Cardiac septum (tissue), 1 donor: ENCODE results near the gene NME8. TPM values are rescaled to one million over a fixed set of nuclear protein-coding genes. Genes with fewer than 3 reads are reported as not detected.

Experiments
- DNase-seq: peaks from one replicate; pipeline ENCODE4 v3.0.0-alpha.2; 2020; ENCODE audit warnings: low spot score
- intact Hi-C: fragments of 100-400 bp; cut with DNase I; formaldehyde crosslinking; loops from one replicate; pipeline ENCODE4 v1.14.0; 2022
- total RNA-seq: library from RNA; stranded (reverse); fragmentation: NEBNext Ultra II Directional; extraction: Animal tissue kit (Norgen Biotek cat#: 25700); gene quantifications from one replicate; pipeline ENCODE4 v1.2.1, GENCODE V29; 2021
- donor health status: DM: no; HTN: no; CAD: no.

The NME8 gene
- total RNA-seq, 1 donor from 2014 or later, result not detected

GRCh38 chr7:37893359-37893758, 45.0 kb downstream of the NME8 start:
- DNase-seq, result no peak
- intact Hi-C loops, result no loop called here

GRCh38 chr7:37894671-37895070, 46.3 kb downstream of the NME8 start:
- DNase-seq, result no peak
- intact Hi-C loops, result no loop called here

- DNase-seq, result no peak
- intact Hi-C loops, result loop anchor here (2.0 to 5.0 kb wide), 2 partner anchors 208 to 319 kb away; no protein-coding TSS in a partner anchor
Measured at GRCh38 chr7:37899712-37900247, 51.4 kb downstream of the NME8 start.

GRCh38 chr7:37901236-37901827, 52.9 kb downstream of the NME8 start:
- intact Hi-C loops, result loop anchor here (2.0 to 5.0 kb wide), 2 partner anchors 206 to 317 kb away; no protein-coding TSS in a partner anchor
- no peak for DNase-seq

- DNase-seq, result no peak
- intact Hi-C loops, result loop anchor here (2.0 to 5.0 kb wide), 2 partner anchors 205 to 317 kb away; no protein-coding TSS in a partner anchor
Measured at GRCh38 chr7:37901890-37902524, 53.6 kb downstream of the NME8 start.

- intact Hi-C loops, result no loop called here
- no peak for DNase-seq
Measured at GRCh38 chr7:37908221-37908788, 59.9 kb downstream of the NME8 start.

DNA sequence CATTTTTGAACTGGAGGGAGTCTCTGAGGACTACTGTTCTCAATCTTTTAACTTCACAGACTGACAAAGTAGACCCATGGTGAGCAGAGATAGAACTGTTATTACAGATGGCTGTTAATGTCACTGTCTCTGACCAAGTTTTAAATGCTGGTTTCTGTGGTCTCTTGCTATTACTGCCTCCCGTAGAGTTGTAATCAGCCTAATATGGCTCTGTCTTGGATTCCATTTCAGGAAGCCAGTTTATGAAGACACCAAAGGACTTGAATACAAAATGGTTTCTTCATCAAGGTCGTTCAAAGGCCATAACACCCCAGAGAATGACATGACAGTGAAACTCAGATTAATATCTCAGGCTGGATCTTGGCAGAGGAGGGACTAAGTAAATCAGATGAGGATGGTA, 64.4 kb downstream of the NME8 start:
- DNase-seq, result no peak
- intact Hi-C loops, result no loop called here

DNA sequence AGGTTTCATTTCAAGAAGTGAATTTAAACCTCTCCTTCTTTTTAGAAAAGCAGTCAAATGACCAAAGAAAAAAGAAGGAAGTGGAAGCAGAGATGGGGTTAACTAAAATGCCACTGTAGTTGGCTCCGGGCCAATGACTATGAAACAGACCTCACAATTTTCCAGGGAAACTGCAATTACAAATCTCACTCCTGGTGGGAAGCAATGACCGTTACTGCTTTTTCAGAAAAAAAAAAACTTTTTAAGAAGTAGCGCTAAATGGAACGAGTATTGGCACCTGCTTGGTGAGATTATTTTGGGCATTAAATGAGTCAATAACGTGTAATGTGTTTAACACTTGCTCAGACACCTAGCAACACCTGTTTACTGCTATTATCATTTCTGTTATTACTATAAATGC, 67.0 kb downstream of the NME8 start:
- no peak for DNase-seq
- intact Hi-C loops, result loop anchor here (5.0 kb wide), 1 partner anchor 192 kb away; no protein-coding TSS in a partner anchor

- intact Hi-C loops, result loop anchor here (5.0 kb wide), 1 partner anchor 191 kb away; no protein-coding TSS in a partner anchor
Measured at GRCh38 chr7:37916017-37916672, 67.7 kb downstream of the NME8 start.

DNA sequence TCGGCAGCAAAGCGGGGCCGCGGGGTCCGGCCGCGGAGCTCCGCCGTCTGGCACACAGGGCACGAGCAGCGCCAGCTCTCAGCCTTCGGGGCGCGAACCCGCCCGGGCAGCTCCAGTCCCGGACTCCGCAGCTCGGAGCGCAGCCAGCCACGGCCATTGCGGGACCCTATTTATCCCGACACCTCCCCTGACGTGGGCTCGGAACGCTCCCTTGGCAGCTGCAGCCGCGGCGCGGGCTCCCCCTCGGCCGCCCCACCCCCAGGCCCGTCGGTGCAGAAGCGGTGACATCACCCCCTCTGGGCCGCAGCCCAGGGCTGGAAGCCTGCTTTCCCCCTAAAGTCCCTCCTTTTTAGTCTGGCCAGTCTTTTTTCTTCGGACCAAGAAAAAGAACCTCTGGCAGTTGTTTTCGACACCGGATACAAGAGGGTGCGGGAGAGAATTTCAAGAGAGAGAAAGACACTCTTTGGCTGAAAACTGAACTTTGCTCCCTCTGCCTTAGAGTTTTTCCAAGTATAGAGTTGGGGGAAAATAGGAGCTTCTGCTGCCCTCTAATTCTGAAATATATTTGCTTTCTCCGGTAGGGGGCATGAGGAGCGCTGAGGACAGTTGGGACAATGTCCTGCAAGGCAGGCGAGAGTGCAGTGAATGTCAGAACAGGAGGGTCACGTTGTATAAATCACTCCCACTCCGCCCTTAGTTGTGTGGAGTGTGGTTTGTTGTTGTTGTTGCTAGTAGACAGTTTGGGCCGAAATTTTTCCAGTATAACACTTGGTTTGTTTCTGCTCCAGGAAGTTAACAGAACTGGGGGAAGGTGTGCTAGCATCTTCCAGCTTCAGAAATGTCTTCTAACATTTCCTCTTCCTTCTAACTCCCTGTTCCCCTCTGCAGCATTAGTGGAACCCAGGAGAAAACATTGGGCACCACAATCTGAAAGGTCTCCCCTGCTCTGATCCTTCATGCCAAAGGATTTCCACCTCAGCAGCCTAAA, 68.6 kb downstream of the NME8 start, which contains the start of gene SFRP4:
Gene SFRP4 (minus strand): TSS at position 145 of the 988 bp plus-strand sequence. CDS start 280 bp downstream, outside the sequence.
- intact Hi-C loops, result loop anchor here (5.0 kb wide), 1 partner anchor 190 kb away; no protein-coding TSS in a partner anchor
- peak; percentile 80 for DNase-seq

More at GRCh38 chr7:37916017-37916672, 67.7 kb downstream of the NME8 start:
- no peak for DNase-seq

GRCh38 chr7:37918526-37918925, 70.1 kb downstream of the NME8 start:
- intact Hi-C loops, result loop anchor here (5.0 kb wide), 1 partner anchor 189 kb away; no protein-coding TSS in a partner anchor
- no peak for DNase-seq

GRCh38 chr7:37920305-37920848, 72.0 kb downstream of the NME8 start, which contains the start of gene EPDR1:
Gene EPDR1, plus strand, starts transcription at chr7:37920640. Its CDS starts 300 bp downstream, at chr7:37920940.
- intact Hi-C loops, result loop anchor here (5.0 kb wide), 1 partner anchor 257 kb away; the partner anchor contains the start of gene STARD3NL
- peak; percentile 81 for DNase-seq

DNA sequence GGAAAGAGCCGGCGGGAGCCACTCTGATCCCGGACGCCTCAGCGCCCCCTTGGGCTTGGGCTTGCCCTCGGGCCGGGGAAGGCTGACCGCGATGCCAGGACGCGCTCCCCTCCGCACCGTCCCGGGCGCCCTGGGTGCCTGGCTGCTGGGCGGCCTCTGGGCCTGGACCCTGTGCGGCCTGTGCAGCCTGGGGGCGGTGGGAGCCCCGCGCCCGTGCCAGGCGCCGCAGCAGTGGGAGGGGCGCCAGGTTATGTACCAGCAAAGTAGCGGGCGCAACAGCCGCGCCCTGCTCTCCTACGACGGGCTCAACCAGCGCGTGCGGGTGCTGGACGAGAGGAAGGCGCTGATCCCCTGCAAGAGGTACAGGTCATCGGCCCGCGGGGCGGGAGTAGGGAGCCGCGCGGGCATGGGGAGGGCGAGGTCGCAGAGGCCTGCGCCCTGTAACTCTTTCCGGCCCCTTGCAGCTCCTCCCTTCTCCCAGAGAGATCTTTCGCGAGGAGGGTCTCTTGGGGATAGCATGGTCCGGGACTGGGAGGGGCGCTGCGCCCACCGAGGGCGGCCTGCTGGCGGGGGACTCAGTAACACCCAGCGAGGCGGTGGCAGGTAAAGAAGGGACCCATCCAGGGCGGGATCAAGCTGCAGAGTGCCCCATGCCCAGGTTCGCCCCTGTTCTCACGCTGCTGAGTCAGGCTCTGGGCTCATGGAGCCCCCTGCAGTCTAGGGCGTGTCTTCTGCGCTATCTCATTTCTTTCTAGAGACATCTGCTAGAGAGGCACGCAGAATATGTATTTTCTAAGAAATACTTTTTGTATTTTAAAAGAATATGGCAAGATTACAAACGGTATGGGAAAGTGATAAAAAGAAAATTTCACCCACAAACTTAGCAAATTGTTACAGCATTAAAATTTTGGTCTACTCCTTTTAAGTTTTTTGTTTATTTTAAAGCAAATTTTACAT, 72.7 kb downstream of the NME8 start:
- intact Hi-C loops, result loop anchor here (5.0 kb wide), 1 partner anchor 256 kb away; the partner anchor contains the start of gene STARD3NL
- DNase-seq, result no peak

DNA sequence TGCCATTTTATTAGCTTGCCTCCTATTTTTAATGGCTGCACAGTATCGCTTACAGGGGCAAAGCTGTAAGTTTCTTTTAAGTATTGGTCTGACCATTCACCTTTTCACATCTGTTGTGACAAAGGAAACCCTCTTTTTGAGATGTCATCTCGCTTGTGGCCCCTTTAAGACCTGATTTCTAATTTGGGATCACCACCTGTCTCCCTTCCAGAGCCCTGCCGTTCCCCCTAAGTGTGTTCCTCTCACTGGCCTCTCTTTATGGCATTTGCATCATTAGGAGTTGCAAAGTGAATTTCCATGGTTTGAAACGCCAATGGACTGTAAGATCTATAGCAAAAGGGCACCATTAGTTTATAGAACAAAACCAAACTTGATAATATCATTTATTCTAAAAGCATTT, 73.5 kb downstream of the NME8 start:
- intact Hi-C loops, result loop anchor here (5.0 kb wide), 1 partner anchor 255 kb away; the partner anchor contains the start of gene STARD3NL
- no peak for DNase-seq

DNA sequence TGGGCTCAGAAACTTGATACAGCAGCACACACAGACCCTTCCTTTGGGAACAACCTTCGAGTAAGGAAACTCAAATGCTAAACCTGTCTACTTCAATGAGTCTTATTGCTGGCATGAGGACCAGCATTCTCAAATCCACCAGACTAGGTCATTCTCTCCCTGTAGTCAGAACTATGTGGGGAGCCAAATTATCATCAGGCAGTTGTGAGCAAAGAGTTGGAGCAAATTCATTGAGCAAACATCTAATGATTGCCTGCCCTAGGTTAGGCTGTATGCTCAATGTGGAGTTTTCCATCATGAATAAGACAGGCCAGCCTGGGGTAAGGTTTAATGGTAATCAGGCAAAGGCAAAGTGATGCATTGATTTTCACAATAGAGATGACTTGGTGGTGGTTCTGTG, 75.6 kb downstream of the NME8 start:
- intact Hi-C loops, result loop anchor here (5.0 kb wide), 1 partner anchor 253 kb away; the partner anchor contains the start of gene STARD3NL
- DNase-seq, result no peak

DNA sequence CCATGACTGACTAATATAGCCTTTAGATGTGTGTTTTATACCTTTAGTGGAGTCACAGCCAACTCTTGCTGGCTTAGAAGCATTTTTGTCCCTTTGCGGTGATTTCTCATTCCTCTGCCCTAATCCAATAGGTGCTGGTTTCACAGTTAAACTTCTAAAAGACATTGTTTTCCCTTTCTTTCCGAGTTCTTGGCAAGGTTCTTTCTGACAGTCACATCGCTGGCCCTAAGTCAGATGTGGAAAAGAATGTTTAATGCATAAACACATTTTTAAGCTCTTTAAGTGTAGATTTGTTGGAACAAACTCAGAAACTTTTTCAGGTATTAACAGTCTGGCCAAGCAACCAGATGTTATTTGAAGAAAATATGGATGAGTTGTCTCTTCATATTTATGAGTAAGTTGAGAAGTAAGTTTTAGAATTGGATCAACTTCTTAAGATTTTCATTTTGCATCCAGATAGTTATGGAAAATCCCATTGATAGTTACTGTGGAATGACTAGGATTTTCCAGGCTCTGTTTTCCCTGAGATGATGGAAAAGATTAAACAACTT, 76.2 kb downstream of the NME8 start:
- intact Hi-C loops, result loop anchor here (5.0 kb wide), 1 partner anchor 253 kb away; the partner anchor contains the start of gene STARD3NL
- DNase-seq, result no peak
